Activated CD8-positive, alpha-beta memory T cell treated with anti-CD3 and anti-CD28 coated beads, Interleukin-2, amount 10 ng/mL, durations not matched to agents 7 days and 5 days (primary cell): ENCODE data around the gene CADPS2. TPM values are rescaled to one million over a fixed set of nuclear protein-coding genes. Genes with fewer than 3 reads are reported as not detected.

ENCODE experiments used
- ATAC-seq: fragments of 150-1000 bp; cut with Tn5 transposase; one replicate; pipeline ENCODE4 v1.10.0; 2021; ENCODE audit warnings: moderate library complexity
- CTCF ChIA-PET: fragments of 350-600 bp; sonication (Branson Sonifier 250); formaldehyde crosslinking; loops from one replicate; lab custom pipeline; 2021; ENCODE audit warnings: antibody characterized with exemption; lab: Charles Lee
- DNase-seq: peaks from one replicate; pipeline ENCODE4 v3.0.0-alpha.2; 2020
- H3K27ac Mint-ChIP-seq: one replicate; pipeline ENCODE4 v1.8.0; 2021; ENCODE audit warnings: mild to moderate bottlenecking, mixed read lengths
- H3K27me3 Mint-ChIP-seq: one replicate; pipeline ENCODE4 v1.8.0; 2021; ENCODE audit warnings: mixed read lengths
- H3K36me3 Mint-ChIP-seq: one replicate; pipeline ENCODE4 v1.8.0; 2021; ENCODE audit warnings: mild to moderate bottlenecking, mixed read lengths
- H3K4me1 Mint-ChIP-seq: one replicate; pipeline ENCODE4 v1.8.0; 2021; ENCODE audit warnings: mixed read lengths
- H3K4me3 Mint-ChIP-seq: one replicate; pipeline ENCODE4 v1.8.0; 2021; ENCODE audit warnings: mild to moderate bottlenecking, moderate library complexity, mixed read lengths
- H3K9me3 Mint-ChIP-seq: one replicate; pipeline ENCODE4 v1.8.0; 2022; ENCODE audit warnings: low read depth, mixed read lengths
- total RNA-seq, 2 experiments: library from RNA; stranded (reverse); gene quantifications; one replicate each; pipeline ENCODE4 v1.2.3, GENCODE V29; 2021

The CADPS2 gene
- total RNA-seq, 2 experiments from 2014 or later: not detected

DNA sequence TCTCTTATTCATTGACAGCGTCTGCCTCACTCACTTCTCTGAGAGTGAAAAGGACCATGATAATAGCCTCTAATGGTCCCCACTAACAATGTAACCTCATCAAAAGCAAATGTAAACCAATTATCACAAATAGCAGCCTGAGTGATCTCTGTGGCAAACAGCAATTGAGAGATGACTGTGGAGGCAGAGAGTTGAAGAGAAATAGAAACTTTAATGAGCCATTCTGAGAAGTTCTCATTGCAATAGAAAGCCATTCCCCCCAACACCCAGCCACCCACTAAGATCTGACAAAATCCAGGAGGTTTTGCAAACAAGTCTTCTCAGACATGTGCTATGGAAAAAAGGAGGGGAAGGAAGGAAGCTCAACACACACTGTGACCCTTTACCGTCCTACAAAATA, 139.3 kb downstream of the CADPS2 start:
- Mint-ChIP-seq H3K4me1 (no peaks in the 10 kb centered on the region), H3K4me3 (no peak overlapping the region), H3K36me3 (no peaks in the 10 kb centered on the region), H3K9me3 (peaks cover 2% of the 10 kb centered on the region), H3K27ac (no peak overlapping the region), H3K27me3 (no peaks in the 10 kb centered on the region)
- CTCF ChIA-PET: no interaction called here
- DNase-seq (no peak), ATAC-seq (no peak)

DNA sequence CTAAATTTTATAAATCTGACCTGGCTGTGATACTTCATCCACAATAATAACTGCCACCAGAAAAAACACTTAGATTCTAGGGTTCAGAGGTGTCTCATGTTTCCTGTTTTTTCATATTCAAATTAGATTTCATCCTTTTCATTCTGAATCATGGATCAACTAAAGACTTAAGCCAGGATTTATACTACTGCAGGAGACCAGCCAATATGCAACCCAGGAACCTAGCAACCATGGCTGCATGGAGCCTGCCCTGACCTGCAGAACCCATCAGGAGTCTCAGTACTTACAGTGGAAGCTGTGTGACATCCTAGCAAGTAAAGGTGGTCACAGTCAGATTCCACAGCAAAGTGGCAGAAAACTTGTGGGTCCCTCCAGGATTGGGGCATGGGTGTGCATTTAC, 143.0 kb downstream of the CADPS2 start:
- no peak overlapping the region for H3K27ac Mint-ChIP-seq
- H3K36me3 Mint-ChIP-seq: no peaks in the 10 kb centered on the region
- CTCF ChIA-PET: no interaction called here
- H3K4me1 Mint-ChIP-seq: no peaks in the 10 kb centered on the region
- H3K4me3 Mint-ChIP-seq: no peak overlapping the region
- H3K27me3 Mint-ChIP-seq: no peaks in the 10 kb centered on the region
- H3K9me3 Mint-ChIP-seq: peaks cover 2% of the 10 kb centered on the region
- no peak for DNase-seq
- ATAC-seq: no peak

DNA sequence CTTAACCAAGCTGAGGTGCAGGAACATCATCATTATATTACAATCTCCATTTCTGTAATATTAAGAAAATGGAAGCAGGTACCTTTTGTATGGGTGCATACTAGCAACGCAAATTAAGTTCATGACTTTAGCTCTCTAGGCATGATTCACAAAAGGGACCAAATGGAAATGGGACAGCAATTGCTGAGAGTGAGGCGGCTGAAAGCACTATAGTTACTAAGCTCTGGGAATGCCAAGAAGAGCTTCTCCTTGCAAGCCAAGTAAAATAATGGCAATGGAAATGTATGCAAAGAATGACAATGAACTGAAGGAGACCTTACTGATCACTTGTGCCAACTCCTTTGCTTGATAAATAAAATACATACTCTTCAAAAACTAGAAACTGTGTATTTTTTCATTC, 147.3 kb downstream of the CADPS2 start:
- Mint-ChIP-seq H3K9me3 (peaks cover 2% of the 10 kb centered on the region), H3K4me1 (no peaks in the 10 kb centered on the region), H3K36me3 (no peaks in the 10 kb centered on the region), H3K4me3 (no peak overlapping the region), H3K27ac (no peak overlapping the region), H3K27me3 (no peaks in the 10 kb centered on the region)
- CTCF ChIA-PET: no interaction called here
- ATAC-seq (no peak), DNase-seq (no peak)

DNA sequence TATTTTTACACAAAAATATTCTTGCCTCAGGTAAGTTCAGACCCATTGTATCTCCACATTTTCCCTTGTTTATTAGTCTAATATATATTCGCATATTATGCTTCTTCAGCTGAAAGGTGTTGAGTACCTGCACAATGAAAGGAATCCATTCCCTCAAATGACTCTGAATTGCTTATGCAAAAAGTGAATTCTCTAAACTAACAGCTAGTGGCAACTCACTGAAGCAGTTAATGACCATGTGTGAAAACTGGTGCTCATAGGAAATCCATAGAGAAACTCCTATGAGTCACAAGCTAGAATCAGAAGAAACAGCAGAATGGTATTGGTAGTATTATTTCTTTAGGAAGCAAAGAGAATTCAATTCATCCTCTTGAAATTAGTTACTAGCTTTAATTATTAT, 150.1 kb downstream of the CADPS2 start:
- H3K9me3 Mint-ChIP-seq: peaks cover 2% of the 10 kb centered on the region
- ATAC-seq: no peak
- CTCF ChIA-PET: no interaction called here
- no peak for DNase-seq
- H3K36me3 Mint-ChIP-seq: no peaks in the 10 kb centered on the region
- H3K27me3 Mint-ChIP-seq: no peaks in the 10 kb centered on the region
- H3K4me3 Mint-ChIP-seq: no peak overlapping the region
- no peak overlapping the region for H3K27ac Mint-ChIP-seq
- H3K4me1 Mint-ChIP-seq: no peaks in the 10 kb centered on the region

DNA sequence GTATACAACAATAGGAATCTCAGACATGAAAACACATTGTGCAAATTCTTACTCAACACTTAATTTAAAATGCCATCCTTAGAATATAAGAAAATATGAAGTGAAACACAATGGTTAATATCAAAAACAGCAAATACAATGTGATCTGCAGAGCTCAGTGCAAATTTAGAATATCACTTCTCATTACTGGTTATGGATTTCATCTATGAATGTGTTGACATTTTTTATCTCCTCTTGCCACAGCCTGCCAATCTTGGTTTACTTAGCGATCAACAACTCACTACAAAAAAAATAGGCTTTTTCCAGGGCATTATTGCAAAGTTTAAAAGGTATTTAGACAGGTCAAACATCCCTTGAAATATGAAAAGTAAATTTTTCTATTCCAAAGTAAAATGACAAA, 158.5 kb downstream of the CADPS2 start:
- Mint-ChIP-seq H3K36me3 (no peaks in the 10 kb centered on the region), H3K27me3 (no peaks in the 10 kb centered on the region), H3K4me1 (no peaks in the 10 kb centered on the region), H3K27ac (no peak overlapping the region), H3K9me3 (no peaks in the 10 kb centered on the region), H3K4me3 (no peak overlapping the region)
- ATAC-seq (no peak), DNase-seq (no peak)
- CTCF ChIA-PET: no interaction called here

DNA sequence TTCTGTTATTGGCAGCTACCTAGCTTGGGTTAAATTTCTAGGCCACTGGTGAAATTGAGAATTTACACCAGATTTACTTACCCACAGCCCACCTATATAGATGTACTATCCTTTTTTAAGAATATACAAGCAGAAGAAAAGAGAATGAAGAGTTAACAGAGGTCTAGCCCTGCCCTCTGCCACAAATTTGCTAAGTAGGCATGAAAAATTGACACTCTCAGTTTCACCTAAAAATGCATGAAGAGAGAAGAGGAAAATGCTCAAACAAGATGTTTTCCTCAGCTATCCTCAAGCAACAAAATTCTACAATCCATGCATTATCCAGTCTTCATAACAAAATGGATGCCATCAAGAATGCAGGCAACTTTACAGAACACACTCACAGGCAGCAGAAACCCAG, 158.9 kb downstream of the CADPS2 start:
- H3K27me3 Mint-ChIP-seq: no peaks in the 10 kb centered on the region
- CTCF ChIA-PET: no interaction called here
- no peak for ATAC-seq
- no peaks in the 10 kb centered on the region for H3K9me3 Mint-ChIP-seq
- no peak overlapping the region for H3K4me3 Mint-ChIP-seq
- no peak overlapping the region for H3K27ac Mint-ChIP-seq
- no peaks in the 10 kb centered on the region for H3K4me1 Mint-ChIP-seq
- no peak for DNase-seq
- no peaks in the 10 kb centered on the region for H3K36me3 Mint-ChIP-seq

DNA sequence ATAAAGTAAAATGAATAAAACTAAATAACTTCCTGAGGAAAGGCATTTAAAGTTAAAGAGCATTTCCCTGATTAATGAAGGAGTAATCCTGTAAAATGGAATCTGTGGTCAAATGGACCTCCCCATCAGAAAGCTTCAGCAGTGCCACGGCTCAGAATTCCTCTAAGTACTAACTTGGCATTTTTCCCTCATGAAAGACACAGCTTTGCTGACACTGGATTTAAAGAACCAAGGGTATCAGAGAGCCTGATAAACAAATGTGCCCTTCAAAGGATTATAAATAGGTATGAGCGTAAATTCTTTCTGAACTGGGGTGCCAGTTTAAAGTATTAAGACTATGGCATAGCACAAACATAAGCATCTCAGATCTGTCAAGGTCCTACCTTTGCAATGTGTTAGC, 159.4 kb downstream of the CADPS2 start:
- CTCF ChIA-PET: no interaction called here
- H3K27me3 Mint-ChIP-seq: no peaks in the 10 kb centered on the region
- H3K27ac Mint-ChIP-seq: no peak overlapping the region
- no peaks in the 10 kb centered on the region for H3K4me1 Mint-ChIP-seq
- H3K9me3 Mint-ChIP-seq: no peaks in the 10 kb centered on the region
- ATAC-seq: no peak
- H3K4me3 Mint-ChIP-seq: no peak overlapping the region
- no peak for DNase-seq
- H3K36me3 Mint-ChIP-seq: no peaks in the 10 kb centered on the region

DNA sequence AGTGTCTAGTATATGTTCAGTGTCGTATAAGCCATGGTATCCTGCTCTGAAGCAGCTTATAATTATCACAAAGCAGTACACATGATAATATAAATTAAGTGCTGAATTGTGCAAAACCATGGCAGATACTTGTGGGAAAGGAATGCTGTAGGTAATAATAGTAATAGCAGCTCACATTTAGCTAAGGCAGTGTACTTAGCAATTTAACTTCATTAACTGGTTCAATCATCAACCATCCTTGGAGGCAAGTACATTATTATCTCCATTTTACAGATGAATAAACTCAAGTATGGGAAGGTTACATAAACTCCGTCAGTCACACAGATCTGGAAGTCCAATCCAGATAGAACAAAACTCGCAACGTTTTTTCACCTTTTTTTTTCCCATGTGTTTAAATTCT, 161.9 kb downstream of the CADPS2 start:
- no peak overlapping the region for H3K4me3 Mint-ChIP-seq
- DNase-seq (no peak), ATAC-seq (no peak)
- CTCF ChIA-PET: no interaction called here
- H3K27me3 Mint-ChIP-seq: no peaks in the 10 kb centered on the region
- no peak overlapping the region for H3K27ac Mint-ChIP-seq
- H3K9me3 Mint-ChIP-seq: no peaks in the 10 kb centered on the region
- H3K4me1 Mint-ChIP-seq: no peaks in the 10 kb centered on the region
- no peaks in the 10 kb centered on the region for H3K36me3 Mint-ChIP-seq

DNA sequence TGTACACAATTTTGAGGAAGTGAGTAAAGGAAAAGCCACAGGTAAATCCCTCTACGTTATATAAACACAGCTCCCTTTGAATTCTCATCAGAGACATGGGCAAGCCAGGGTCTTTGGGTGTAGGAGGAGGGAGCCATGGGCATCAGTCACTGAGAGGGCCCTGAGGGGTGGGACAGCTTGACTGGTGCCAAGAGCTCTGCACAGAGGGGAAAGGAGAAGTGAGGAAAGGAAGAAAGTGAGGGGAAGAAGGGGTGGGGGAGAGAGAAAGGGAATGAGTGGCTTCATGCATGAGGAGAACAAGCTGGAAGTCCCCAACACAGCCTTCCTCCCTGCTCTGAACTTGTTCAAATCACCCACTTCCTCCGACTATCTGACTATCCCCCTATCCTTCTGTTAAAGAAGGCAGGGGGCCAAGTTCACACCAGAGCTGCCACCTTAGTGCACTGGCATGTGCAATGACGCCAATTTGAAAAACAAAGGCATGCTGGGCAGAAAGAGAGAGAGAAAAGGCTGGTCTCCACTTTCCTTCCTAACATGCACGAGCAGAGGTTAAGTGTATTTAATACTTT, 167.2 kb downstream of the CADPS2 start:
- ATAC-seq: no peak
- no peaks in the 10 kb centered on the region for H3K27me3 Mint-ChIP-seq
- H3K4me3 Mint-ChIP-seq: no peak overlapping the region
- no peak for DNase-seq
- no peak overlapping the region for H3K27ac Mint-ChIP-seq
- no peaks in the 10 kb centered on the region for H3K36me3 Mint-ChIP-seq
- CTCF ChIA-PET: no interaction called here
- H3K4me1 Mint-ChIP-seq: no peaks in the 10 kb centered on the region
- no peaks in the 10 kb centered on the region for H3K9me3 Mint-ChIP-seq

DNA sequence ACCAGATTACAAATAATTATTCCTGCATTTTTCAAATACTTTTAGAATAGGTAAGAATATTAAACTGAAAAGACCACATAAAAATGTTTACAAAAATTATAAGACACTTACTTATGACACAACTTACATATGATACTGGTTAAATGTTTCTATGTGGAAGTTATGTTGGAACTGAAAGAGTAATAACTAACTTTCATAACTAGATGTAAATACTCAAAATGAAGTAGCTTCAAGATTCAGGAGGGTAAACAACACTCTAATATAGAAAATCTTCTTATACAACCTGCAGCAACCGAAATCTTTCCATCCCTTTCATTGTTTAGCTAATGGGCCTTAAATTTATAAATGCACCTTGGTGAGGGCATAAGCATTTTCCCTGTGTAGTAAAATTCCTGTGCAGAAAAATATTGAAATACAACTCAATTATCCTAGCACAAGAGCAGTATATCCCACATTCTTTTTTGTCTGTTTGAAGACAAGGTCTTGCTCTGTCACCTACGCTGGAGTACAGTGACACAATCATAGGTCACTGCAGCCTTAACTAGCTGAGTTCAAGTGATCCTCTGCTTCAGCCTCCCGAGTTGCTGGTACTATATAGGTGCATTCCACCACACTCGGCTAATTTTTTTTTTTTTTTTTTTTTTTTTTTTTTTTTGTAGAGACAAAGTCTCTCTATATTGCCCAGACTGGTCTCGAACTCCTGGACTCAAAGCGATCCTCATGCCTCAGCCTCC, 168.7 kb downstream of the CADPS2 start:
- H3K27ac Mint-ChIP-seq: no peak overlapping the region
- H3K4me1 Mint-ChIP-seq: no peaks in the 10 kb centered on the region
- H3K27me3 Mint-ChIP-seq: no peaks in the 10 kb centered on the region
- CTCF ChIA-PET: no interaction called here
- no peak overlapping the region for H3K4me3 Mint-ChIP-seq
- no peaks in the 10 kb centered on the region for H3K9me3 Mint-ChIP-seq
- no peaks in the 10 kb centered on the region for H3K36me3 Mint-ChIP-seq
- DNase-seq (no peak), ATAC-seq (no peak)

DNA sequence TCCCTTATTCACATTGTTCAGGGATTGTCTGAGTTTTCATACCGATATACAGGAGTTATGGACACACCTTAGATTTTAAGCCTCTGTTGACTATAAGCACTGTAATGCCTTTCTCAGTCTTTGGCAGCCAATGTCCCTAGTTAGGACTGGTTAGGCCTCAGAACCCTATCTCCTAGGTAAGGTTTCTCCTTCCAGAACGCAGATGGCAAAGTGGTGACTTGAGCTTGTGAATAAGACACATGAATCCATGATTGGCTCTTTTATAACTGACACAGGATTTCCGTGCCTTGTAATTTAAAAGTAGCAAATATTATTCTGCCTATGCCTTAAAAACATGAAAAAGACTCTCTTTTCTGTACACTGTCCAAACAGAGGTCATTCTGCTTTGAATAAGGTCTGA, 171.1 kb downstream of the CADPS2 start:
- Mint-ChIP-seq H3K27me3 (no peaks in the 10 kb centered on the region), H3K27ac (no peak overlapping the region), H3K9me3 (no peaks in the 10 kb centered on the region), H3K4me3 (no peak overlapping the region), H3K4me1 (no peaks in the 10 kb centered on the region), H3K36me3 (no peaks in the 10 kb centered on the region)
- ATAC-seq: no peak
- no peak for DNase-seq
- CTCF ChIA-PET: no interaction called here

DNA sequence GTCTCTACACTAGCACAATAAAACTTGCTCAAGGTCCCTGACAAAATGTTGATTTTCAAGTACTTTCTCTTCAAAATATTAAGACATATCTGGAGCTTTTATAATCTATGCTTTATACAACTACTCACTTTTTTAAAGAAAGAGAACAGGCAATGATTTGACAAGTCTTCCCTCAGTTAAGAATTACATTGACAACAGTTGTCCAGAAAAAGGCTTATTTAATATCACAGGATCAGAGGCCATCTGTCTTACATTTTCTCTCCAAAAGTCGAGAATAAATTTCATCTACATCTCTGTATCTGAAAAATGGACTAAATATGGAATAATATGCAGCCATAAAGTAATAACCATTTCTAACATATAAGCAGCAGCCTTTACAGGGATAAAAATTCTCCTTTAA, 175.3 kb downstream of the CADPS2 start:
- no peak overlapping the region for H3K4me3 Mint-ChIP-seq
- H3K9me3 Mint-ChIP-seq: no peaks in the 10 kb centered on the region
- H3K4me1 Mint-ChIP-seq: no peaks in the 10 kb centered on the region
- CTCF ChIA-PET: no interaction called here
- ATAC-seq (no peak), DNase-seq (no peak)
- H3K36me3 Mint-ChIP-seq: no peaks in the 10 kb centered on the region
- H3K27ac Mint-ChIP-seq: no peak overlapping the region
- H3K27me3 Mint-ChIP-seq: no peaks in the 10 kb centered on the region

DNA sequence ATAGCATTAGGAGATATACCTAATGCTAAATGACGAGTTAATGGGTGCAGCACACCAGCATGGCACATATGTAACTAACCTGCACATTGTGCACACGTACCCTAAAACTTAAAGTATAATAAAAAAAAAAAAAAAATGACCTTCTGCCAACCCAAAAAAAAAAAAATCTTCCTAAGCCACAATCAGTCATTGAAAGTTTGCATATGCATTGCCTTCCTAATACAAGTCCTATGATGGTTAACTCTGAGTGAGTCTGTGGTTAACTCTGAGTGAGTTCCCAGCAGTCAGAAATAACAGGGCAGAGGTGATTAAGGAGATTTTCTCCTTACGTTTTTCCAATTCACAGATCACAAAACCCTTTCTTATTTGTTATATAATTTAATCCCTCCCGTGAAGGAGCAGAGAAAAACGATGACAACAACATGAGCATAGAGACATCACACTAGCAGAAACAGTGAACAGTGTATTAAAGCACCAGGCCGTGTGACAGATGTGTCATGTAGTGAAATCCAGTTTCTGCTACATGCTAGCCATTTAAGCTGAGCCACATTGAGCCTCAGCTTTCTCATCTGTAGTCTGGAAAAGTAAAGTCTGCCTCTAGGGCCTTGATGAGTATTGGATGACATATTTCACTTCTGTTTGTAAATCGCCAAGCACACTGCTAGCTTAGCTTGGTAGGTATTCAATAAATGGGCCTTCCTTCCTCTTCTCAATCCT, 176.2 kb downstream of the CADPS2 start:
- ATAC-seq: no peak
- Mint-ChIP-seq H3K4me1 (no peaks in the 10 kb centered on the region), H3K36me3 (no peaks in the 10 kb centered on the region), H3K9me3 (no peaks in the 10 kb centered on the region), H3K27ac (no peak overlapping the region), H3K27me3 (no peaks in the 10 kb centered on the region), H3K4me3 (no peak overlapping the region)
- DNase-seq: no peak
- CTCF ChIA-PET: no interaction called here

DNA sequence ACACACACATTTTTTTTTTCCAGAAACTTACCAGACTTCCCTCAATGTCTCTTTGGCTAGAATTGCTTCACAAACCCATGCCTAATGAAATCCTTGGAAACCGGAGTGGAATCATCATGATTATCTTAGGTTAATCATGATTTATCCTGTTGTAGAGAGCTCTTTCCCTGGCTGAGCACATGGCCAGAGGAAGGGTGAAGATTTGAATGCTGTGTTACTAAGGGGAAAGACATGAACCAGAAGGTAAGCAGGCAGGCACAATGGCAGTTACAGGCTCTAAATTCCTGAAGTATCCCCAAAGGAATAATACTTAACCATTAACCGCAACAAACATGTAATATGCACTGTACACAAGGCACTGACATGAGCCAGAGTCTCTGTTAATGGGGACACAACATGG, 179.4 kb downstream of the CADPS2 start:
- DNase-seq: no peak
- CTCF ChIA-PET: no interaction called here
- Mint-ChIP-seq H3K36me3 (no peaks in the 10 kb centered on the region), H3K27me3 (no peaks in the 10 kb centered on the region), H3K4me1 (no peaks in the 10 kb centered on the region), H3K9me3 (peaks cover 6% of the 10 kb centered on the region), H3K27ac (no peak overlapping the region), H3K4me3 (no peak overlapping the region)
- ATAC-seq: no peak
